Measurements from ENCODE around the gene NAP1L4. TPM values are rescaled to one million over a fixed set of nuclear protein-coding genes. Genes with fewer than 3 reads are reported as not detected.

NAP1L4 gene
- total and polyA plus RNA-seq, 2 of the 4 experiments (the other 2 are of a cell fraction) = 71.5 to 80.7 TPM

DNA sequence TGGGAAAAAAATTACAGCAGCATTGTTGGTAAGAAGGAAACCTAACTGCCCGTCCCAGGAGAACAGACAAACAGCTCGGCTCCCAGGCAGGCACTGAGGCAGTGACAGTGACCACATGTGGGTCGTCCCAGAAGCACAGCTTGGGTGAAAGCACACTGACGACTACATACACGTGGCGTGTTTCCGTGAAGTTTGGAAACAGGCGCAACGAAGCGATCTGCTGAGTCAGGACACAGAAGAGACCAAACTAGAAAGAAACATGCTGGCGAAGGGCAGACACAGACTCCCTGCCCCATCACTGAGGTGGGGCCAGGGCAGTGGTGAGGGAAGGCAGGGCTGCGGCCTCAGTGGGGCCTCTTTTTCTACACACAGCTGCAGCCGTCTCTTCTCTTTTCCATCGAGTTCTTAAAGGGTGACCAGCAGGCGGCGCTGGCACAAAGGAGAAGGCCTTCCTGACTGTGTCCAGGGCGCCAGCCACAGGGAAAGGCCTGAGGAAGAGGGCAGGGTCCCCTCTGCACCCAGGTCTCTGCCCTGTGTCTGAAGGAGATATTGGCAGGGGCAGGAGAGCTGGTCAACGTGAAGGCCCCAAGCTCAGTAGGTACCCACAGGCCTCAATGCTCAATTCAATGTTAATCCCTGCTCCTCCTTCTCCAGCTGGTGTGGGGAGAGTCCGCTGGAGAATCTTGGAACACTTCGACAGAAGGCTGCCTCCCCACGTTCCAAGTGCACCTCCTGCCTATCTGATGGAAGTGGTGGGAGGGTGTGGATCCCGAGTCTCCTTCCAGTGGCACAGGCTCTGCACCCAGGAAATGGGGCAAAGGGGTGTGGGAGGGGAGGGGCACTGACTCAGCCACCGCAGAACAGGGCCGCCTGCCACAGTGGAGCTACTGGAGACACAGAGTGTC, 45.2 kb upstream of the NAP1L4 start:
- POLR2A ChIA-PET (ENCODE audit: unreplicated experiment) = no interaction called here
- no peak overlapping the region for H3K56ac ChIP-seq (ENCODE audit: extremely low read depth, insufficient read depth, low read length)
- TF ChIP-seq CHD1 (IDR thresholded peaks at IDR 0.05; ENCODE audit: low read depth, low read length) = no peak
- TF ChIP-seq FOS (IDR thresholded peaks at IDR 0.05; ENCODE audit: low read depth, low read length) = no peak
- TF ChIP-seq ELK1 (IDR thresholded peaks at IDR 0.05; ENCODE audit: borderline replicate concordance, low read depth, low read length) = no peak
- TF ChIP-seq, protein P1, sequence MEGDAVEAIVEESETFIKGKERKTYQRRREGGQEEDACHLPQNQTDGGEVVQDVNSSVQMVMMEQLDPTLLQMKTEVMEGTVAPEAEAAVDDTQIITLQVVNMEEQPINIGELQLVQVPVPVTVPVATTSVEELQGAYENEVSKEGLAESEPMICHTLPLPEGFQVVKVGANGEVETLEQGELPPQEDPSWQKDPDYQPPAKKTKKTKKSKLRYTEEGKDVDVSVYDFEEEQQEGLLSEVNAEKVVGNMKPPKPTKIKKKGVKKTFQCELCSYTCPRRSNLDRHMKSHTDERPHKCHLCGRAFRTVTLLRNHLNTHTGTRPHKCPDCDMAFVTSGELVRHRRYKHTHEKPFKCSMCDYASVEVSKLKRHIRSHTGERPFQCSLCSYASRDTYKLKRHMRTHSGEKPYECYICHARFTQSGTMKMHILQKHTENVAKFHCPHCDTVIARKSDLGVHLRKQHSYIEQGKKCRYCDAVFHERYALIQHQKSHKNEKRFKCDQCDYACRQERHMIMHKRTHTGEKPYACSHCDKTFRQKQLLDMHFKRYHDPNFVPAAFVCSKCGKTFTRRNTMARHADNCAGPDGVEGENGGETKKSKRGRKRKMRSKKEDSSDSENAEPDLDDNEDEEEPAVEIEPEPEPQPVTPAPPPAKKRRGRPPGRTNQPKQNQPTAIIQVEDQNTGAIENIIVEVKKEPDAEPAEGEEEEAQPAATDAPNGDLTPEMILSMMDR (conservative IDR thresholded peaks at IDR 0.05; ENCODE audit: low read depth, low read length) = peak; percentile 76
- TF ChIP-seq USF2 (IDR thresholded peaks at IDR 0.05; ENCODE audit: low read depth, low read length) = no peak
- no peak for TF ChIP-seq CEBPB (IDR thresholded peaks at IDR 0.05; ENCODE audit: low read depth, low read length)
- TF ChIP-seq RCOR1 (IDR thresholded peaks at IDR 0.05; ENCODE audit: insufficient replicate concordance, low read length) = no peak
- TF ChIP-seq BHLHE40 (IDR thresholded peaks at IDR 0.05; ENCODE audit: low read depth, low read length) = no peak
- TF ChIP-seq MAZ (IDR thresholded peaks at IDR 0.05; ENCODE audit: borderline replicate concordance, low read depth, low read length) = no peak
- TF ChIP-seq RFX5 (IDR thresholded peaks at IDR 0.05; ENCODE audit: low read depth, low read length) = no peak
- peak; percentile 84 for TF ChIP-seq RAD21 (IDR thresholded peaks at IDR 0.05; ENCODE audit: low read length)
- no peak for TF ChIP-seq POLR2A (IDR thresholded peaks at IDR 0.05; ENCODE audit: low read depth, low read length)
- TF ChIP-seq NFE2L2 (IDR thresholded peaks at IDR 0.05; ENCODE audit: low read depth, low read length) = no peak
- no peak for TF ChIP-seq MXI1 (IDR thresholded peaks at IDR 0.05; ENCODE audit: borderline replicate concordance, low read depth, low read length)

More for the DNA sequence above, 45.2 kb upstream of the NAP1L4 start:
- CTCF ChIA-PET = interaction anchor here (0.5 to 2.0 kb wide), 7 partner anchors 8 to 807 kb away, joined by 3 to 11 read pairs (median 4); no protein-coding TSS in a partner anchor
- Histone ChIP-seq H3K14ac (replicated peaks; ENCODE audit: low read depth, low read length) (no peak overlapping the region), H3K4me3 (ENCODE audit: insufficient read depth, low read depth, low read length) (no peak overlapping the region), H3K9ac (ENCODE audit: low read depth, low read length) (no peak overlapping the region), H2AK5ac (ENCODE audit: low read depth, low read length) (no peak overlapping the region), H3K27me3 (ENCODE audit: control insufficient read depth, insufficient read depth, low read length) (no peaks in the 10 kb centered on the region), H3K23ac (ENCODE audit: low read depth, low read length) (no peak overlapping the region), H3K36me3 (ENCODE audit: control insufficient read depth, insufficient read depth, low read length) (peaks cover 68% of the 10 kb centered on the region), H3K27ac (ENCODE audit: insufficient read depth, low read length) (no peak overlapping the region), H2BK5ac (ENCODE audit: low read depth, low read length, poor library complexity, severe bottlenecking) (no peak overlapping the region), H4K20me1 (ENCODE audit: insufficient read depth, low read length) (peaks cover 76% of the 10 kb centered on the region), H3K9me1 (ENCODE audit: insufficient read depth, low read length) (no peaks in the 10 kb centered on the region; the same call in 1 of the 2 replicates), H2BK20ac (ENCODE audit: low read depth, low read length) (no peak overlapping the region), H4K8ac (ENCODE audit: low read depth in 2 of 2, low read length in 2 of 2) (no peak overlapping the region), H4K91ac (ENCODE audit: insufficient read depth, low read depth, low read length) (no peak overlapping the region), H2AFZ (replicated peaks; ENCODE audit: low read length, poor library complexity) (peak overlapping the region; percentile 46), H3K4me1 (ENCODE audit: control insufficient read depth, insufficient read depth, low read length) (no peaks in the 10 kb centered on the region), H3K4ac (ENCODE audit: low read depth, low read length) (no peak overlapping the region), H3K79me1 (ENCODE audit: low read depth in 1 of 2, low read length in 2 of 2) (peaks cover 43 to 80% of the 10 kb centered on the region in 2 experiments), H4K5ac (ENCODE audit: low read depth, low read length) (0 out of 2 replicates have a peak overlapping the region, but pooled peaks have one; percentile 12), H3K18ac (ENCODE audit: low read depth, low read length) (no peak overlapping the region), H2BK120ac (ENCODE audit: low read depth, low read length) (no peak overlapping the region), H3K4me2 (ENCODE audit: low read depth, low read length) (no peak overlapping the region), H3K9me3 (ENCODE audit: control insufficient read depth, insufficient read depth, low read length) (no peaks in the 10 kb centered on the region), H2AK9ac (replicated peaks; ENCODE audit: low read depth, low read length, poor library complexity) (no peak overlapping the region), H2BK15ac (ENCODE audit: low read depth, low read length) (no peak overlapping the region)
- 73% methylated on average over 5 of the region's 24 CpGs; no CpG with 5 or more reads in 1 of the 2 experiments for WGBS, 2 experiments (ENCODE audit: extremely low coverage in 2 of 2, insufficient read length in 1 of 2)
- in situ Hi-C loops (cut with MboI; ENCODE audit: low sequenced_read_pairs) (no loop called here), intact Hi-C loops (cut with micrococcal nuclease) (loop anchor here (1.0 to 10.0 kb wide), 3 partner anchors 55 to 368 kb away; no protein-coding TSS in a partner anchor), dilution Hi-C loops (cut with HindIII; ENCODE audit: low sequenced_read_pairs, unreplicated experiment) (no loop called here)
- BruUV-seq (replicated peaks) = no TSS peak
- ATAC-seq (ENCODE audit: low read depth) = peak; percentile 91
- peak; percentile 61 for DNase-seq

Data from IMR-90 (cell line).